ENCODE results near the gene WDR74. TPM values are rescaled to one million over a fixed set of nuclear protein-coding genes. Genes with fewer than 3 reads are reported as not detected.

Gene WDR74
- total and polyA plus RNA-seq, 2 of the 13 experiments (the other 11 are each of a cell fraction or from before 2014, with no cell fraction given) = 77.0 to 83.3 TPM

- TF ChIP-seq ZNF841 (CRISPR knock-in tag; IDR thresholded peaks at IDR 0.05; ENCODE audit: borderline replicate concordance) = no peak
- TF ChIP-seq SATB2 (CRISPR knock-in tag; IDR thresholded peaks at IDR 0.05) = 0 out of 2 replicates have a peak, but pooled peaks have one; percentile 48
- peak; percentile 95 for TF ChIP-seq ARID4A (CRISPR knock-in tag; IDR thresholded peaks at IDR 0.05; ENCODE audit: borderline replicate concordance)
- TF ChIP-seq KMT2B (CRISPR knock-in tag; IDR thresholded peaks at IDR 0.05) = peak; percentile 89
- peak; percentile 19; the same call in 1 of the 2 replicates for TF ChIP-seq STAT6 (CRISPR knock-in tag; IDR thresholded peaks at IDR 0.05; ENCODE audit: borderline replicate concordance)
- peak; percentile 72 for TF ChIP-seq ZNF891 (CRISPR knock-in tag; IDR thresholded peaks at IDR 0.05)
- TF ChIP-seq LBX2 (CRISPR knock-in tag; IDR thresholded peaks at IDR 0.05; ENCODE audit: borderline replicate concordance) = 0 out of 2 replicates have a peak, but pooled peaks have one; percentile 76
- TF ChIP-seq, protein P1, sequence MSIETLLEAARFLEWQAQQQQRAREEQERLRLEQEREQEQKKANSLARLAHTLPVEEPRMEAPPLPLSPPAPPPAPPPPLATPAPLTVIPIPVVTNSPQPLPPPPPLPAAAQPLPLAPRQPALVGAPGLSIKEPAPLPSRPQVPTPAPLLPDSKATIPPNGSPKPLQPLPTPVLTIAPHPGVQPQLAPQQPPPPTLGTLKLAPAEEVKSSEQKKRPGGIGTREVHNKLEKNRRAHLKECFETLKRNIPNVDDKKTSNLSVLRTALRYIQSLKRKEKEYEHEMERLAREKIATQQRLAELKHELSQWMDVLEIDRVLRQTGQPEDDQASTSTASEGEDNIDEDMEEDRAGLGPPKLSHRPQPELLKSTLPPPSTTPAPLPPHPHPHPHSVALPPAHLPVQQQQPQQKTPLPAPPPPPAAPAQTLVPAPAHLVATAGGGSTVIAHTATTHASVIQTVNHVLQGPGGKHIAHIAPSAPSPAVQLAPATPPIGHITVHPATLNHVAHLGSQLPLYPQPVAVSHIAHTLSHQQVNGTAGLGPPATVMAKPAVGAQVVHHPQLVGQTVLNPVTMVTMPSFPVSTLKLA (IDR thresholded peaks at IDR 0.05) = peak; percentile 34; the same call in 1 of the 2 replicates
- peak; percentile 90 for TF ChIP-seq GATAD1 (CRISPR knock-in tag; IDR thresholded peaks at IDR 0.05)
- TF ChIP-seq ZNF501 (CRISPR knock-in tag; IDR thresholded peaks at IDR 0.05) = peak; percentile 82
- no peak for TF ChIP-seq MBD4 (IDR thresholded peaks at IDR 0.05; ENCODE audit: borderline replicate concordance, low read length)
- TF ChIP-seq ZNF10 (CRISPR knock-in tag; IDR thresholded peaks at IDR 0.05; ENCODE audit: borderline replicate concordance, low read depth) = no peak
- TF ChIP-seq, protein P2, sequence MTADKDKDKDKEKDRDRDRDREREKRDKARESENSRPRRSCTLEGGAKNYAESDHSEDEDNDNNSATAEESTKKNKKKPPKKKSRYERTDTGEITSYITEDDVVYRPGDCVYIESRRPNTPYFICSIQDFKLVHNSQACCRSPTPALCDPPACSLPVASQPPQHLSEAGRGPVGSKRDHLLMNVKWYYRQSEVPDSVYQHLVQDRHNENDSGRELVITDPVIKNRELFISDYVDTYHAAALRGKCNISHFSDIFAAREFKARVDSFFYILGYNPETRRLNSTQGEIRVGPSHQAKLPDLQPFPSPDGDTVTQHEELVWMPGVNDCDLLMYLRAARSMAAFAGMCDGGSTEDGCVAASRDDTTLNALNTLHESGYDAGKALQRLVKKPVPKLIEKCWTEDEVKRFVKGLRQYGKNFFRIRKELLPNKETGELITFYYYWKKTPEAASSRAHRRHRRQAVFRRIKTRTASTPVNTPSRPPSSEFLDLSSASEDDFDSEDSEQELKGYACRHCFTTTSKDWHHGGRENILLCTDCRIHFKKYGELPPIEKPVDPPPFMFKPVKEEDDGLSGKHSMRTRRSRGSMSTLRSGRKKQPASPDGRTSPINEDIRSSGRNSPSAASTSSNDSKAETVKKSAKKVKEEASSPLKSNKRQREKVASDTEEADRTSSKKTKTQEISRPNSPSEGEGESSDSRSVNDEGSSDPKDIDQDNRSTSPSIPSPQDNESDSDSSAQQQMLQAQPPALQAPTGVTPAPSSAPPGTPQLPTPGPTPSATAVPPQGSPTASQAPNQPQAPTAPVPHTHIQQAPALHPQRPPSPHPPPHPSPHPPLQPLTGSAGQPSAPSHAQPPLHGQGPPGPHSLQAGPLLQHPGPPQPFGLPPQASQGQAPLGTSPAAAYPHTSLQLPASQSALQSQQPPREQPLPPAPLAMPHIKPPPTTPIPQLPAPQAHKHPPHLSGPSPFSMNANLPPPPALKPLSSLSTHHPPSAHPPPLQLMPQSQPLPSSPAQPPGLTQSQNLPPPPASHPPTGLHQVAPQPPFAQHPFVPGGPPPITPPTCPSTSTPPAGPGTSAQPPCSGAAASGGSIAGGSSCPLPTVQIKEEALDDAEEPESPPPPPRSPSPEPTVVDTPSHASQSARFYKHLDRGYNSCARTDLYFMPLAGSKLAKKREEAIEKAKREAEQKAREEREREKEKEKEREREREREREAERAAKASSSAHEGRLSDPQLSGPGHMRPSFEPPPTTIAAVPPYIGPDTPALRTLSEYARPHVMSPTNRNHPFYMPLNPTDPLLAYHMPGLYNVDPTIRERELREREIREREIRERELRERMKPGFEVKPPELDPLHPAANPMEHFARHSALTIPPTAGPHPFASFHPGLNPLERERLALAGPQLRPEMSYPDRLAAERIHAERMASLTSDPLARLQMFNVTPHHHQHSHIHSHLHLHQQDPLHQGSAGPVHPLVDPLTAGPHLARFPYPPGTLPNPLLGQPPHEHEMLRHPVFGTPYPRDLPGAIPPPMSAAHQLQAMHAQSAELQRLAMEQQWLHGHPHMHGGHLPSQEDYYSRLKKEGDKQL (CRISPR knock-in tag; IDR thresholded peaks at IDR 0.05; ENCODE audit: low read depth) = 0 out of 2 replicates have a peak, but pooled peaks have one; percentile 33
Measured at GRCh38 chr11:62805076-62805892, 34.1 kb downstream of the WDR74 start, which contains the start of gene NXF1 (continued).

All from HepG2 (cell line).